Astrocyte (in vitro differentiated cells and primary cell): ENCODE data around the gene GRB2.

Experiments
- CTCF ChIP-seq: IDR thresholded peaks from 2 replicates; pipeline ENCODE4 v1.5.1; 2011; ENCODE audit warnings: low read depth, mild to moderate bottlenecking, inconsistent platforms, low read length, moderate library complexity; ENCODE audit not compliant: insufficient read depth
- EZH2 ChIP-seq: IDR thresholded peaks from 2 replicates; pipeline ENCODE4 v1.6.1; 2012; ENCODE audit warnings: mild to moderate bottlenecking, low read length, inconsistent platforms; ENCODE audit not compliant: insufficient read depth

GRCh38 chr17:75325827-75326225 is 79.7 kb downstream of the GRB2 start:
- no peak for TF ChIP-seq CTCF
- no peak for TF ChIP-seq EZH2
